GM19328 (cell line): ENCODE results near the gene PASD1.

ENCODE experiments used
- ATAC-seq: cut with Tn5 transposase; IDR thresholded peaks from one replicate; pipeline ENCODE4 v1.9.1; 2021; ENCODE audit warnings: mild to moderate bottlenecking, moderate library complexity; ENCODE audit not compliant: unreplicated experiment

Gene PASD1

DNA sequence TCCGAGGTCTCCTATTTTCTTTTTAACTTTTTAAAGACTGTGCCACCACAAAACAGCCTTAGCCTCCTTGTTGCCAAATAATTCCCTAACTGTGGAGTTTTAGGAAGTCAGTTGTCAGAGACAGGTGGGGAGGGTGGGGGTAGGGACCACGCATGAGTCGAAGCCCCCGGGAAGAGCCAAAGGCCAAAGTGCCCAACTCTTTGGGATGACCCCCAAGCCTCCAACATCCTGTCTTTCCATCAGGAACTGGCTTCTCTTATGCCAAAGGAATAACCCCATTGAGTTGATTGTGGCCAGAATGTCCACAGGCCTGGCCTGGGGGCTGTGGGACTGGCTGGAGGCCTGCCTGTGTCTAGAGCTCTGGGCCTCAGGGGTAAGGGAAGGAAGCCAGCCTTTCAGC lies 137.6 kb downstream of the PASD1 start:
- ATAC-seq = no peak

GRCh38 chrX:151701531-151701930 lies 138.1 kb downstream of the PASD1 start:
- no peak for ATAC-seq

- ATAC-seq = no peak
Measured at GRCh38 chrX:151702026-151702714, 138.7 kb downstream of the PASD1 start.

GRCh38 chrX:151702741-151703340 lies 139.4 kb downstream of the PASD1 start:
- no peak for ATAC-seq

DNA sequence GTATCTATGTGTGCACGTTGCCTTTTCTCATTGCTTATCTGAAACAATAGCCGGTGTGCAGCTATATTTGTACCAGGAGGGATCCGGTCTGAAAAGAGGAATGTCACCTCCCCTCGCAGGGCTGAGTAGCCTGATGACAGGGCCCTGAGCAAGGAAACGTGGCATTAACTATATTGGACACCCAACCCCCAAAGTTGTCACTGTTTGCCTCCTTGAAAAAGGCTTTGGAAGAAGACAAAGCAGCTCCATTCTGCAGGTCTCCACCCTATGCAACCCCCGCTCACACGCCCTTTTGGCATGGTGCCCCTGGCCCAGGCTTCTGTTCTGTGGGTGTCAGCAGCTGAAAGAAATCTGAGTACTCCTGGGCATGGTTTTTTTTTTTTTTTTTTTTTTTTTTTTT lies 140.0 kb downstream of the PASD1 start:
- no peak for ATAC-seq

GRCh38 chrX:151704041-151704663 lies 140.7 kb downstream of the PASD1 start:
- ATAC-seq = no peak

GRCh38 chrX:151708821-151709220 lies 145.3 kb downstream of the PASD1 start:
- no peak for ATAC-seq

DNA sequence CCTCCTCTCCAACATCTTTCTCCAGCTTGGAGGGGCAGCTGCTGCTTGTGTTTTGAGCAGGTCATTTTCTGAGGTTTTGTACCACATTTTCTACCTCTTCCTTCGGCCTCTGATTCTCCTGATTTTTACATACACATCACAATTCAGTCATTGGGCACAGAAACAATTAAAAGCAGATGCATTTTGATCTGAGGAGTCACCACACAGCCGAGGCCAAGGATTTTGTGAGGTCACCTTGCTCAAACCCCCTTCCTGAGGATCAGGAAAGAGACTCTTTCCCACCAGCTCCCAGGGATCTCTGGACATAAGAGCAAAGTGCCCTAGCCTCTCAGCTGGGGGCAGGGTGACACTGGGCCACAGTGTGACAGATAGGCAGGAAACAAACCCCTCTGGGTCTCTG lies 147.0 kb downstream of the PASD1 start:
- no peak for ATAC-seq

DNA sequence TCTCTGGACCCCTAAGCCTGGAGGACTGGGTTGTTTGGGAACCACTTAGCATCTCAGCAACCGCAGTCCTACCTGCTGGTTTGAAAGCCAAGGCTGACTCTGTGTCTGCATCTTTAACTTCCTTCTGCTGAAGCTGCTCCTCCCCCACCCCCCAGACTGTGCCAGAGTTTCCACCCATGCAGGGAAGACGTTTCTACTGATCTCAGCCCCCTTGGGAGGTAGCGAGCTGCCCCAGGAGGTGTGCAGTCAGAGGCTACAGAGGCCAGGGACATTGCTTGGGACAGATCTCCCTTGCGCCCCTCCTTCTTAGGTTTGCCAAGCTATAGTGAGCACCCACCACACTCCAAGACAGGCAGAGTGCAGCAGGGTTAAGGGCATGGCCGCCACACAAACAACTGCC lies 147.7 kb downstream of the PASD1 start:
- no peak for ATAC-seq

DNA sequence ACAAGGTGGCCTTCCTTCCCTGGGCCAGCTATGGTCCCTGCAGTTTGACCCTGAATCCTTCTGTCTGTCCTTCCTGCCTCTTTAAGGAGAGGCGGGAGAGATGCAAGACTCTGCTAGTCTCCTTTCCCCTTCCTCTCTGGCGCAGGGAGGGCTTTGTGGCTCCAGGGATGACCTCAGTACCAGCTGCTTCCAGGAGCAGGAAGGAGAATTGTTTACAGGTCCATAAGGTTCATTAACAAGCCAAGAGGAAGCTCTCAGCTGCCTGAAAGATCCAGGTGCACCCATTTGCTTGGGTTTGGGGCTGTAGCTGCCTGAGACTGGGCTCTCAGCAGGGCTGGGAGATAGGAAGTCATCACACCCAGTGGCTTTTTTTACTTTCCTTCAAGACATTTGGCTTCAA lies 148.3 kb downstream of the PASD1 start:
- no peak for ATAC-seq

- ATAC-seq = no peak
Measured at GRCh38 chrX:151712253-151712652, 148.8 kb downstream of the PASD1 start.

DNA sequence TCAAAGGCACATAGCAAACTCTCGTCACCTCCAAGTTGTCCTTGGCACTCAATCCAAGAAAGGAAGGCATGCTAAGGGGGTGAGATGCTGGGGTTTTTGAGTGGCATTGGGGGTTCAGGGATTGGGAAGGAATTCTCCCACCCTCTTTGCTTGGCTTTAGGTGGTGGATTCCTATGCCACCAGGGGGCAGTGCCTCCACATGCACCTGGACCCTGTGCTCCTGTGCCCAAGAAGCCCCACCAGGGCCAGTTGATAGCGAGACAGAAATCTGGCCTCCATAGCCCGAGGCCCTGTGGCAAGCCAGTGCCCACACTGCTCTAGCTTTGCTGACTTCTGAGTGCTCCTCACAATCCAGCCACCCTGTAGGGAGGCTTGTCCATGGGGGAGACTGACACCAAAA lies 150.4 kb downstream of the PASD1 start:
- ATAC-seq = no peak

DNA sequence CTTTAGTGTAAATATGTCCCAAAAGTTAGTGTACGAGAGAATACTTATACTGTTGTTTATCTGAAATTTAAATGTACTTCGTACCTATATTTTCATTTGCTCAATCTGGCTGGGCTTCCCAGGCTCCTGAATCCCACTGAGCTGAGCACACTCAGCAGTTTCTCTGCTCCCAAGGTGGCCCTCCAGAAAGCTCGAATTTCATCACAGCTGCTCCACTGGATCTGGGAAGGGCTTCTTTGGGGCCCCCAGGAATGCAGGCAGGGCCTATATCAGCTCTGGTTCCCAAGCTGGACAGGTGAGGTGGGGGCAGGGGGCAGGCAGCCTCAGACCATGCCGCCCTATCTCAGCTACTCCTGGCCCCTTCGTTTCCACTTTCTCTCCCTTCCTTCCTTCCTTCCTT lies 150.9 kb downstream of the PASD1 start:
- no peak for ATAC-seq

DNA sequence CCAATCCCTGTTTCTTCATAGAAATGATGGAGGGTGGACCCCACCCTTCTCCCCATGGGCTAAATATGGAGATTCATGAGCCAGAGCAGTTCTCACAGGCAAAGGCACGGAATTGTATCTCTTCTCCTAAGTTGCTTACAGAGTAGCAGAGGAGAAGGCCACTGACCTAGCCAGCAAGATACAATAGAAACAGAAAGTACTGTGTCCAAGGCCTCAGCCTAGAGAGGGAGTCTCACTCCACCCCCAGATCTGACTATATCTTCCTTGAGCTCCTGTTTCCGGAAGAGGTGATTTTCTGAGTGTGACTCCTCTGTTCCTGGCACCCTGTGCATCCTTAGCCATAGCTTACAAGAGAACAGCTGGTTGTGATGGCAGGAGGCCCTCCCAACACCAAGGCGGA lies 152.3 kb downstream of the PASD1 start, which contains the start of gene FATE1:
FATE1 (plus strand) TSS at position 284 of the 400 bp plus-strand sequence; CDS start at position 369, 85 bp downstream.
- no peak for ATAC-seq

GRCh38 chrX:151722241-151722846 lies 158.9 kb downstream of the PASD1 start:
- ATAC-seq = no peak

DNA sequence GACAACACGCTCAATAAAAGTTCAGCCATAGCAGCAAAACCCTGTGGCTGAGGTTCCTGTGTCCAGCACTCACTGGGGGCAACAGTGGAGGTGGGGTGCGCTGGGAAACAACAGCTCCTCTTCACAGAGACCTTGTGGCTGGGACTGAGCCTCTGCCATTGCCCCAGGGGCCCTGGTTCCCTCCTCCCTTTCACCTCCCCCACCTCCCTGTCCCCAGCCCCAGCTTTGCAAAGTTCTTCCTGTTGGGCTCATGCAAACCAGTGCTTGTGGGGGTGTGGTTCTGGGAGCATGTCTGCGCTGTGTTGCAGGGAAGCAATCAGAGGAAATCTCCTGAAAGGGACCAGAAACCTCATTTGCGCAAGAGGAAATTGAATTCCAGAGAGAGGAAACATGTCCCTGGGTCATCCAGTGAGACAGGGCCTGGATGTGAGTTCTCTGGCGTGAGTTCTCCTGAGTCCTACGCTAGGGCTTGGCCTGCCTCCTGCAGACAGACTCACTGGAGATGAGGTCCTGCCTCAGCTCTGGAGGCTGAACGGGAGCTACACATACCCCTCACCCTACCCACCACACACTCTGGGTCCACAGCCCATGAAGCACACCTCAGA lies 159.8 kb downstream of the PASD1 start:
- ATAC-seq = no peak

GRCh38 chrX:151724563-151725337 lies 161.3 kb downstream of the PASD1 start:
- ATAC-seq = no peak

DNA sequence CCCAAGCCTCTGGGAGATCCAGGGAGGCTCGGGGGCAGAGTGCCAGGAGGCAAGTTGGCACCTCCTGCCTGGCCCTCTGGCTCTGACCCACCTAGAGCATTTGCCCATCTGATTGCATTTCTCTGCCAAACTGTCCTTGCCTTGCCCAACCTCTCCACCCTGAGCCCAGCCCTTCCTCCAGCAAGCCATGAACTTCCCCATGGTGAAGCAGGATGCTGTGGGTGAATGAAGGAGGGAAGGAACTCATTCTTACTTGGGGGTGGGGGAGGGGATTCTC lies 161.8 kb downstream of the PASD1 start:
- ATAC-seq = no peak
